Activated CD8-positive, alpha-beta memory T cell treated with anti-CD3 and anti-CD28 coated beads, Interleukin-2, amount 10 ng/mL, durations not matched to agents 7 days and 5 days (primary cell): ENCODE results near the gene C1QTNF9B. TPM values are rescaled to one million over a fixed set of nuclear protein-coding genes. Genes with fewer than 3 reads are reported as not detected.

Experiments used
- ATAC-seq: fragments of 150-1000 bp; cut with Tn5 transposase; one replicate; pipeline ENCODE4 v1.10.0; 2021; ENCODE audit warnings: moderate library complexity
- CTCF ChIA-PET: fragments of 350-600 bp; sonication (Branson Sonifier 250); formaldehyde crosslinking; loops from one replicate; lab custom pipeline; 2021; ENCODE audit warnings: antibody characterized with exemption; lab: Charles Lee
- DNase-seq: peaks from one replicate; pipeline ENCODE4 v3.0.0-alpha.2; 2020
- H3K27ac Mint-ChIP-seq: one replicate; pipeline ENCODE4 v1.8.0; 2021; ENCODE audit warnings: mild to moderate bottlenecking, mixed read lengths
- H3K27me3 Mint-ChIP-seq: one replicate; pipeline ENCODE4 v1.8.0; 2021; ENCODE audit warnings: mixed read lengths
- H3K36me3 Mint-ChIP-seq: one replicate; pipeline ENCODE4 v1.8.0; 2021; ENCODE audit warnings: mild to moderate bottlenecking, mixed read lengths
- H3K4me1 Mint-ChIP-seq: one replicate; pipeline ENCODE4 v1.8.0; 2021; ENCODE audit warnings: mixed read lengths
- H3K4me3 Mint-ChIP-seq: one replicate; pipeline ENCODE4 v1.8.0; 2021; ENCODE audit warnings: mild to moderate bottlenecking, moderate library complexity, mixed read lengths
- H3K9me3 Mint-ChIP-seq: one replicate; pipeline ENCODE4 v1.8.0; 2022; ENCODE audit warnings: low read depth, mixed read lengths
- total RNA-seq, 2 experiments: library from RNA; stranded (reverse); gene quantifications; one replicate each; pipeline ENCODE4 v1.2.3, GENCODE V29; 2021

Gene C1QTNF9B
- total RNA-seq, 2 experiments from 2014 or later, result not detected

GRCh38 chr13:23847497-23847896, 49.8 kb downstream of the C1QTNF9B start:
- Mint-ChIP-seq H3K4me3 (no peak overlapping the region), H3K27me3 (no peaks in the 10 kb centered on the region), H3K36me3 (peaks cover 2% of the 10 kb centered on the region), H3K27ac (no peak overlapping the region), H3K4me1 (peaks cover 13% of the 10 kb centered on the region), H3K9me3 (no peaks in the 10 kb centered on the region)
- ATAC-seq (no peak), DNase-seq (no peak)
- CTCF ChIA-PET, result interaction anchor here (0.6 kb wide), 1 partner anchor 18 kb away, joined by 3 read pairs; no protein-coding TSS in a partner anchor

- Mint-ChIP-seq H3K4me1 (peaks cover 13% of the 10 kb centered on the region), H3K36me3 (peaks cover 2% of the 10 kb centered on the region), H3K27me3 (no peaks in the 10 kb centered on the region), H3K27ac (no peak overlapping the region), H3K4me3 (no peak overlapping the region), H3K9me3 (no peaks in the 10 kb centered on the region)
- CTCF ChIA-PET, result no interaction called here
- ATAC-seq, result no peak
- no peak for DNase-seq
Measured at GRCh38 chr13:23845105-23845725, 52.1 kb downstream of the C1QTNF9B start.

GRCh38 chr13:23844132-23844531, 53.2 kb downstream of the C1QTNF9B start:
- no peak overlapping the region for H3K4me3 Mint-ChIP-seq
- no peak for ATAC-seq
- no peaks in the 10 kb centered on the region for H3K27me3 Mint-ChIP-seq
- CTCF ChIA-PET, result interaction anchor here (1.0 kb wide), 1 partner anchor 127 kb away, joined by 3 read pairs; no protein-coding TSS in a partner anchor
- no peak overlapping the region for H3K27ac Mint-ChIP-seq
- no peak for DNase-seq
- peaks cover 13% of the 10 kb centered on the region for H3K4me1 Mint-ChIP-seq
- H3K36me3 Mint-ChIP-seq, result peaks cover 2% of the 10 kb centered on the region
- no peaks in the 10 kb centered on the region for H3K9me3 Mint-ChIP-seq

GRCh38 chr13:23843436-23843835, 53.9 kb downstream of the C1QTNF9B start:
- no peak overlapping the region for H3K4me3 Mint-ChIP-seq
- H3K4me1 Mint-ChIP-seq, result peaks cover 13% of the 10 kb centered on the region
- CTCF ChIA-PET, result no interaction called here
- H3K9me3 Mint-ChIP-seq, result no peaks in the 10 kb centered on the region
- H3K36me3 Mint-ChIP-seq, result peaks cover 2% of the 10 kb centered on the region
- H3K27ac Mint-ChIP-seq, result no peak overlapping the region
- H3K27me3 Mint-ChIP-seq, result no peaks in the 10 kb centered on the region
- DNase-seq, result no peak
- no peak for ATAC-seq

- no peak overlapping the region for H3K4me3 Mint-ChIP-seq
- CTCF ChIA-PET, result no interaction called here
- no peaks in the 10 kb centered on the region for H3K36me3 Mint-ChIP-seq
- DNase-seq (no peak), ATAC-seq (no peak)
- H3K9me3 Mint-ChIP-seq, result no peaks in the 10 kb centered on the region
- peaks cover 13% of the 10 kb centered on the region for H3K4me1 Mint-ChIP-seq
- H3K27me3 Mint-ChIP-seq, result no peaks in the 10 kb centered on the region
- H3K27ac Mint-ChIP-seq, result no peak overlapping the region
Measured at GRCh38 chr13:23842406-23842805, 54.9 kb downstream of the C1QTNF9B start.

Other genes with a start within 250 kb of the C1QTNF9B start
- gene MIPEP, start 8.1 kb downstream of the C1QTNF9B start, total RNA-seq, result 10 to 100 TPM; 10.5 to 11.4 TPM